HepG2 (cell line): ENCODE data around the gene SSBP4. TPM values are rescaled to one million over a fixed set of nuclear protein-coding genes. Genes with fewer than 3 reads are reported as not detected.
A peak's percentile ranks its signal among the peaks of the same experiment; 100 is the strongest.

Experiments
- EHMT2 ChIP-seq: fragments of 200-600 bp; sonication (generic); IDR thresholded peaks from 2 replicates; pipeline ENCODE4 v1.7.0; 2017; ENCODE audit warnings: antibody characterized with exemption, low read depth, low read length, borderline replicate concordance
- FOXP1 ChIP-seq, 2 experiments: fragments of 450-650 bp in 1 of 2; IDR thresholded peaks; 2 replicates each; pipeline ENCODE4 v1.6.1; 2017 to 2018; ENCODE audit warnings: antibody characterized with exemption in 1 of 2
- HBP1 ChIP-seq: IDR thresholded peaks from 2 replicates; pipeline ENCODE4 v1.6.1; 2016; ENCODE audit warnings: low read depth, control low read depth
- NFAT5 ChIP-seq: sonication (generic); formaldehyde crosslinking; IDR thresholded peaks from 2 replicates; pipeline ENCODE4 v1.4.0; 2020; ENCODE audit warnings: missing genetic modification reagents
- NFIB ChIP-seq: sonication (generic); formaldehyde crosslinking; IDR thresholded peaks from 2 replicates; pipeline ENCODE4 v1.9.0; 2021; ENCODE audit warnings: missing genetic modification reagents, mild to moderate bottlenecking, borderline replicate concordance
- NFKB2 ChIP-seq: sonication (generic); formaldehyde crosslinking; IDR thresholded peaks from 2 replicates; pipeline ENCODE4 v1.4.0; 2020; ENCODE audit warnings: missing genetic modification reagents, borderline replicate concordance
- PAX8 ChIP-seq: sonication (generic); formaldehyde crosslinking; IDR thresholded peaks from 2 replicates; pipeline ENCODE4 v1.8.0; 2022; ENCODE audit warnings: mild to moderate bottlenecking, missing genetic modification reagents, borderline replicate concordance
- RARG ChIP-seq: sonication (generic); formaldehyde crosslinking; IDR thresholded peaks from 2 replicates; pipeline ENCODE4 v1.4.0; 2020; ENCODE audit warnings: low read depth, mild to moderate bottlenecking, missing genetic modification reagents
- STAG1 ChIP-seq: sonication (generic); formaldehyde crosslinking; IDR thresholded peaks from 2 replicates; pipeline ENCODE4 v1.4.0; 2020; ENCODE audit warnings: missing genetic modification reagents
- TBX3 ChIP-seq: fragments of 450-650 bp; IDR thresholded peaks from 2 replicates; pipeline ENCODE4 v1.6.1; 2017; ENCODE audit warnings: antibody characterized with exemption, mild to moderate bottlenecking, inconsistent platforms, borderline replicate concordance
- THAP9 ChIP-seq: sonication (generic); formaldehyde crosslinking; IDR thresholded peaks from 2 replicates; pipeline ENCODE4; 2020; ENCODE audit warnings: missing genetic modification reagents, mild to moderate bottlenecking, borderline replicate concordance
- XBP1 ChIP-seq: sonication (generic); formaldehyde crosslinking; IDR thresholded peaks from 2 replicates; pipeline ENCODE4 v1.5.0; 2020; ENCODE audit warnings: missing genetic modification reagents
- ZFY ChIP-seq: sonication (generic); formaldehyde crosslinking; IDR thresholded peaks from 2 replicates; pipeline ENCODE4 v1.4.0; 2020; ENCODE audit warnings: missing genetic modification reagents
- ZHX1 ChIP-seq: sonication (generic); formaldehyde crosslinking; IDR thresholded peaks from 2 replicates; pipeline ENCODE4 v1.8.1; 2022; ENCODE audit warnings: low read depth, mild to moderate bottlenecking, missing genetic modification reagents
- ZNF563 ChIP-seq: sonication (generic); formaldehyde crosslinking; IDR thresholded peaks from 2 replicates; pipeline ENCODE4 v1.8.0; 2022; ENCODE audit warnings: mild to moderate bottlenecking, moderate library complexity, missing genetic modification reagents
- ZNF597 ChIP-seq: sonication (generic); formaldehyde crosslinking; IDR thresholded peaks from 2 replicates; pipeline ENCODE4 v1.5.0; 2020; ENCODE audit warnings: missing genetic modification reagents
- polyA plus RNA-seq, 8 experiments: library from polyadenylated mRNA; depleted of rRNA in 3 of 8; stranded (reverse) in 7 of 8; unstranded in 1 of 8; fragments of >200 nt; fragmentation: Illumina TruSeq in 4 of 8; extraction: Trizol in 4 of 8; gene quantifications; 2 replicates each; pipeline versions ENCODE4 v1.2.1 to v1.2.3, GENCODE V29; 2011 to 2016; ENCODE audit warnings: low read depth in 4 of 8, missing spikeins in 1 of 8, mixed read lengths in 1 of 8; ENCODE audit not compliant: insufficient read depth in 1 of 8
- total RNA-seq, 5 experiments: library from RNA; depleted of rRNA; stranded (reverse); fragments of >200 nt; fragmentation: Illumina TruSeq; extraction: Trizol; gene quantifications; 2 replicates each; pipeline ENCODE4 v1.2.3, GENCODE V29; 2016; ENCODE audit warnings: low read depth in 1 of 5

The SSBP4 gene
- total and polyA plus RNA-seq, 2 of the 13 experiments (the other 11 are each of a cell fraction or from before 2014, with no cell fraction given), result 20.8 to 39.5 TPM

GRCh38 chr19:18419195-18419698 lies at the start of gene SSBP4 (continued):
- TF ChIP-seq ZNF597 (CRISPR knock-in tag) (no peak), FOXP1 (IDR thresholded peaks at IDR 0.05) (no peak), FOXP1 (CRISPR knock-in tag; IDR thresholded peaks at IDR 0.05) (no peak), ZNF563 (CRISPR knock-in tag) (peak; percentile 73), TBX3 (no peak), EHMT2 (no peak), HBP1 (CRISPR knock-in tag) (no peak), NFAT5 (CRISPR knock-in tag) (no peak), ZHX1 (CRISPR knock-in tag) (no peak), PAX8 (CRISPR knock-in tag) (no peak), ZFY (CRISPR knock-in tag) (peak; percentile 68), THAP9 (CRISPR knock-in tag) (no peak), NFKB2 (CRISPR knock-in tag) (no peak), RARG (no peak), STAG1 (CRISPR knock-in tag) (peak; percentile 49), XBP1 (CRISPR knock-in tag) (no peak), NFIB (no peak)
